Measurements from ENCODE around the gene LEMD2. TPM values are rescaled to one million over a fixed set of nuclear protein-coding genes. Genes with fewer than 3 reads are reported as not detected.

LEMD2 gene
- total and polyA plus RNA-seq, 2 of the 4 experiments (the other 2 are of a cell fraction): 26.5 to 43.6 TPM

DNA sequence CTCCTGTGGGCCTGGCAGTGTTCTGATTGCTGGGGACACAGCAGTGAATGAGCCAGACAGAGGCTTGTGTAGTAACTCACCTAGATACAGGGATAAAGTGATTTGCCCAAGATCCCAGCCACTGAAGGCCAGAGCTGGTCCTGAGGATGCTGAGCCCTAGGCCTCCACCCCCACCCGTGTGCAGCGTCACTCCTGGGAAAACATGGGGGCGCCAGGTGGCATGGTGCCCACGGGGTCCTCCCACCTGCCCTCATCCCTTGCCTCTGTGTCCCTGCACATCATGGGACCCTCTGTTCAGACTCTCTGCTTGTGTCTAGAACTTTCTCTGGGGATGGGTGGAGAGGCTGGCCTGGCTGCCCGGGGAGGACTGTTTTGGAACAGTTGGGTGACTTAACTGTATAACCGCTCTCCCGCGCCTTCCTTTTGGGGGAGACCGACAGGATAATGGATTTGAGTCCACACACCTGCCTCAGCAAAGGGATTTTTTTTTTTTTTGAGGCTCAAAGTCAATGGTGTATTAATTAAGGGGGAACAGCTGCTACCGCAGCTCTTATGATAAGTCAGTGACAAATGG, 19.6 kb downstream of the LEMD2 start:
- Histone ChIP-seq H2BK20ac (ENCODE audit: low read depth, low read length) (peak overlapping the region; percentile 94), H3K14ac (replicated peaks; ENCODE audit: low read depth, low read length) (peak overlapping the region; percentile 97), H2BK120ac (ENCODE audit: low read depth, low read length) (peak overlapping the region; percentile 98), H4K91ac (ENCODE audit: insufficient read depth, low read depth, low read length) (peak overlapping the region; percentile 98), H2AFZ (replicated peaks; ENCODE audit: low read length, poor library complexity) (peak overlapping the region; percentile 39), H3K27me3 (ENCODE audit: control insufficient read depth, insufficient read depth, low read length) (no peaks in the 10 kb centered on the region), H3K9me3 (ENCODE audit: control insufficient read depth, insufficient read depth, low read length) (no peaks in the 10 kb centered on the region), H2BK5ac (ENCODE audit: low read depth, low read length, poor library complexity, severe bottlenecking) (peak overlapping the region; percentile 98), H2AK9ac (replicated peaks; ENCODE audit: low read depth, low read length, poor library complexity) (peak overlapping the region; percentile 62), H3K4ac (ENCODE audit: low read depth, low read length) (peak overlapping the region; percentile 100), H3K36me3 (ENCODE audit: control insufficient read depth, insufficient read depth, low read length) (peaks cover 18% of the 10 kb centered on the region), H3K23ac (ENCODE audit: low read depth, low read length) (peak overlapping the region; percentile 97), H2BK15ac (ENCODE audit: low read depth, low read length) (peak overlapping the region; percentile 88; the same call in 2 of the 3 replicates), H2AK5ac (ENCODE audit: low read depth, low read length) (peak overlapping the region; percentile 89), H4K8ac (ENCODE audit: low read depth in 2 of 2, low read length in 2 of 2) (peak overlapping the region; percentile 45 to 99; a peak in 3 of 4 replicates), H3K9ac (ENCODE audit: low read depth, low read length) (0 out of 2 replicates have a peak overlapping the region, but pooled peaks have one; percentile 7), H3K79me1 (ENCODE audit: low read depth in 1 of 2, low read length in 2 of 2) (peaks cover 0 to 25% of the 10 kb centered on the region in 2 experiments; a peak in 2 of 4 replicates), H4K20me1 (ENCODE audit: insufficient read depth, low read length) (0 out of 2 replicates have a peak, but pooled peaks cover 4% of the 10 kb centered on the region), H3K9me1 (ENCODE audit: insufficient read depth, low read length) (peaks cover 30% of the 10 kb centered on the region), H3K4me2 (ENCODE audit: low read depth, low read length) (no peak overlapping the region), H3K4me3 (ENCODE audit: insufficient read depth, low read depth, low read length) (no peak overlapping the region), H3K4me1 (ENCODE audit: control insufficient read depth, insufficient read depth, low read length) (peaks cover 49% of the 10 kb centered on the region), H4K5ac (ENCODE audit: low read depth, low read length) (peak overlapping the region; percentile 87), H3K56ac (ENCODE audit: extremely low read depth, insufficient read depth, low read length) (peak overlapping the region; percentile 17), H3K18ac (ENCODE audit: low read depth, low read length) (peak overlapping the region; percentile 50; the same call in 1 of the 2 replicates), H3K27ac (ENCODE audit: insufficient read depth, low read length) (peak overlapping the region; percentile 98)
- intact Hi-C loops (cut with micrococcal nuclease): no loop called here
- CTCF ChIA-PET: interaction anchor here (0.6 to 2.7 kb wide), 5 partner anchors 9 to 258 kb away, joined by 3 to 17 read pairs (median 6); partner anchors contain the start of genes IP6K3 and UQCC2
- WGBS, 2 experiments (ENCODE audit: extremely low coverage in 2 of 2, insufficient read length in 1 of 2): 57% methylated on average over 2 of the region's 10 CpGs; no CpG with 5 or more reads in 1 of the 2 experiments
- POLR2A ChIA-PET (ENCODE audit: unreplicated experiment): interaction anchor here (1.2 kb wide), 1 partner anchor 12 kb away, joined by 3 read pairs; no protein-coding TSS in a partner anchor
- DNase-seq: no peak
- BruUV-seq (replicated peaks): no TSS peak
- TF ChIP-seq SMC3 (IDR thresholded peaks at IDR 0.05; ENCODE audit: low read depth, low read length) (no peak), MXI1 (IDR thresholded peaks at IDR 0.05; ENCODE audit: borderline replicate concordance, low read depth, low read length) (no peak), RFX5 (IDR thresholded peaks at IDR 0.05; ENCODE audit: low read depth, low read length) (no peak), RCOR1 (IDR thresholded peaks at IDR 0.05; ENCODE audit: insufficient replicate concordance, low read length) (no peak), FOS (IDR thresholded peaks at IDR 0.05; ENCODE audit: low read depth, low read length) (no peak)
- dilution Hi-C loops (cut with HindIII; ENCODE audit: low sequenced_read_pairs, unreplicated experiment): no loop called here
- in situ Hi-C loops (cut with MboI; ENCODE audit: low sequenced_read_pairs): loop anchor here (10.0 kb wide), 2 partner anchors 185 to 385 kb away; partner anchors contain the start of gene BAK1
- no peak for ATAC-seq (ENCODE audit: low read depth)
